Measurements from ENCODE around the gene STX1A. TPM values are rescaled to one million over a fixed set of nuclear protein-coding genes. Genes with fewer than 3 reads are reported as not detected.

The STX1A gene
- total and polyA plus RNA-seq, 2 of the 8 experiments (the other 6 are each of a cell fraction or from before 2014, with no cell fraction given), result 13.5 to 17.5 TPM

- Histone ChIP-seq H3K18ac (ENCODE audit: extremely low read depth, low read length) (no peak overlapping the region), H2BK20ac (ENCODE audit: low read length) (no peak overlapping the region), H3K27ac (ENCODE audit: low read depth, low read length) (no peak overlapping the region), H2AFZ (ENCODE audit: low read length) (no peak overlapping the region), H4K5ac (ENCODE audit: insufficient read length, low read depth, low read length) (no peak overlapping the region), H3K4me3 (ENCODE audit: extremely low read depth in 1 of 4, insufficient read depth in 2 of 4, low read depth in 3 of 4, low read length in 4 of 4) (no peak overlapping the region), H3K36me3 (ENCODE audit: control insufficient read depth in 2 of 4, insufficient read depth in 4 of 4, low read length in 3 of 4) (no peaks in the 10 kb centered on the region), H4K91ac (replicated peaks; ENCODE audit: insufficient read length, low read length) (no peak overlapping the region), H3K79me1 (ENCODE audit: low read depth, low read length) (peaks cover 8% of the 10 kb centered on the region), H3K23me2 (ENCODE audit: low read depth, low read length) (peaks cover 3% of the 10 kb centered on the region; the same call in 1 of the 2 replicates), H3K27me3 (replicated peaks in 1 of 4; ENCODE audit: control insufficient read depth in 3 of 4, extremely low read depth in 1 of 4, insufficient read depth in 3 of 4, low read length in 3 of 4) (peaks cover 0 to 18% (median 13%) of the 10 kb centered on the region in 4 experiments; a peak in 5 of 7 replicates), H2BK12ac (ENCODE audit: low read depth, low read length) (no peak overlapping the region), H3K23ac (ENCODE audit: insufficient read length) (no peak overlapping the region), H2BK5ac (ENCODE audit: low read depth, low read length) (no peak overlapping the region), H3K14ac (ENCODE audit: insufficient read length) (no peak overlapping the region), H4K20me1 (replicated peaks in 1 of 2; ENCODE audit: control insufficient read depth in 1 of 2, insufficient read depth in 2 of 2, low read length in 2 of 2) (peaks cover 10 to 11% of the 10 kb centered on the region in 2 experiments), H3K4me2 (ENCODE audit: insufficient read depth in 1 of 2, low read depth in 2 of 2, low read length in 2 of 2) (no peak overlapping the region), H2AK5ac (ENCODE audit: low read depth, low read length) (no peak overlapping the region), H3K79me2 (ENCODE audit: control insufficient read depth in 1 of 2, insufficient read depth in 2 of 2, low read length in 2 of 2) (no peaks in the 10 kb centered on the region), H2BK120ac (replicated peaks; ENCODE audit: low read depth, low read length) (no peak overlapping the region), H3K9ac (replicated peaks in 1 of 4; ENCODE audit: extremely low read depth in 1 of 4, low read depth in 3 of 4, low read length in 3 of 4) (no peak overlapping the region), H3K9me3 (ENCODE audit: insufficient read depth in 2 of 2, low read depth in 1 of 2, low read length in 1 of 2) (no peaks in the 10 kb centered on the region), H4K8ac (ENCODE audit: extremely low read depth, insufficient read depth, low read length) (0 out of 2 replicates have a peak overlapping the region, but pooled peaks have one; percentile 29), H2BK15ac (ENCODE audit: low read length) (no peak overlapping the region), H3K4me1 (replicated peaks in 1 of 4; ENCODE audit: control insufficient read depth in 3 of 4, insufficient read depth in 4 of 4, low read length in 3 of 4) (no peaks in the 10 kb centered on the region; a peak in 4 of 7 replicates), H3K56ac (replicated peaks; ENCODE audit: insufficient read length, low read depth, low read length) (no peak overlapping the region), H3K4ac (replicated peaks; ENCODE audit: insufficient read length, low read depth, low read length) (no peak overlapping the region)
- FAIRE-seq (no peak), DNase-seq (ENCODE audit: low read depth in 1 of 2, low spot score in 2 of 2) (no peak)
- 91% methylated on average over 16 of the region's 16 CpGs; no CpG with 5 or more reads in 1 of the 2 experiments for WGBS, 2 experiments (ENCODE audit: extremely low coverage in 1 of 2, insufficient coverage in 1 of 2, insufficient read length in 1 of 2, insufficient replicate concordance in 2 of 2, low coverage in 1 of 2, low lambda C conversion rate in 2 of 2, missing lambda C conversion rate in 1 of 2)
- TF ChIP-seq SP2 (IDR thresholded peaks at IDR 0.05; ENCODE audit: low read length) (no peak), CBX5 (IDR thresholded peaks at IDR 0.05; ENCODE audit: low read depth, low read length) (no peak), CTBP2 (IDR thresholded peaks at IDR 0.05; ENCODE audit: borderline replicate concordance, insufficient read depth, insufficient read length, low read length) (no peak), POLR2AphosphoS5 (IDR thresholded peaks at IDR 0.05; ENCODE audit: low read depth, low read length) (no peak), RNF2 (IDR thresholded peaks at IDR 0.05; ENCODE audit: borderline replicate concordance, low read depth, low read length, missing control alignments, poor library complexity, severe bottlenecking) (no peak), POLR2A (IDR thresholded peaks at IDR 0.05; ENCODE audit: control extremely low read depth in 1 of 2, low read depth in 2 of 2, low read length in 2 of 2) (no peak)
- POLR2A ChIA-PET (ENCODE audit: partially characterized antibody), result interaction anchor here (2.0 kb wide), 1 partner anchor 8 kb away, joined by 7 read pairs; no protein-coding TSS in a partner anchor
- CTCF ChIA-PET (ENCODE audit: partially characterized antibody), result interaction anchor here (0.9 to 7.4 kb wide), 7 partner anchors 10 to 138 kb away, joined by 3 to 57 read pairs (median 4); no protein-coding TSS in a partner anchor
Observed at GRCh38 chr7:73715648-73716317, 3.7 kb downstream of the STX1A start.

All from H1 (cell line).